Esophagus squamous epithelium (tissue), 5 donors: ENCODE measurements around the gene CEP350. TPM values are rescaled to one million over a fixed set of nuclear protein-coding genes. Genes with fewer than 3 reads are reported as not detected.

Experiments
- DNase-seq: peaks from one replicate; lab custom pipeline; 2025; lab: John Stamatoyannopoulos, UW
- H3K27ac ChIP-seq, 4 donors: fragments of 200-600 bp; sonication (generic); one replicate each; pipeline ENCODE4 v1.5.1; 2016 to 2019; ENCODE audit warnings: mild to moderate bottlenecking in 1 of 4
- H3K27me3 ChIP-seq, 4 donors: fragments of 200-600 bp; sonication (generic); 1 replicate in 3 of 4; 2 replicates in 1 of 4; pipeline versions ENCODE4 v1.5.1 to v1.6.0; 2017 to 2021; ENCODE audit warnings: antibody characterized with exemption in 1 of 4
- H3K36me3 ChIP-seq, 3 donors: fragments of 200-600 bp; sonication (generic); one replicate each; pipeline ENCODE4 v1.5.1; 2016 to 2019
- H3K4me1 ChIP-seq, 3 donors: fragments of 200-600 bp; sonication (generic); one replicate each; pipeline ENCODE4 v1.5.1; 2017 to 2019
- H3K4me3 ChIP-seq, 4 donors: fragments of 200-600 bp; sonication (generic); 1 replicate in 3 of 4; 2 replicates in 1 of 4; pipeline ENCODE4 v1.5.1; 2016 to 2019; ENCODE audit warnings: mild to moderate bottlenecking in 2 of 4, moderate library complexity in 1 of 4
- H3K9me3 ChIP-seq, 3 donors: fragments of 200-600 bp; sonication (generic); one replicate each; pipeline ENCODE4 v1.5.1; 2016 to 2019
- POLR2A ChIP-seq, 4 donors: fragments of 450-650 bp; IDR thresholded peaks; one replicate each; pipeline ENCODE4 v1.6.1; 2017; ENCODE audit warnings: antibody characterized with exemption in 4 of 4, mild to moderate bottlenecking in 4 of 4, moderate library complexity in 3 of 4
- WGBS, 2 donors: methylation state at CpG; one replicate each; pipeline ENCODE4 v1.1.5; 2018; 5-methylcytosine and 5-hydroxymethylcytosine counted together
- intact Hi-C: fragments of 100-400 bp; cut with DNase I; formaldehyde crosslinking; loops from one replicate; pipeline ENCODE4 v1.15.0; 2022
- total RNA-seq, 4 donors: library from RNA; depleted of rRNA; stranded (reverse); fragments of >200 nt; gene quantifications; one replicate each; pipeline ENCODE4 v1.1.0, GENCODE V29; 2016
- TF ChIP-seq, protein P1 (sequence below), 6 experiments: fragments of 450-650 bp in 4 of 6; fragments of 200-600 bp in 2 of 6; sonication (generic) in 2 of 6; IDR thresholded peaks; one replicate each; pipeline ENCODE4 v1.5.1; 2016 to 2019; ENCODE audit warnings: antibody characterized with exemption in 6 of 6, mild to moderate bottlenecking in 4 of 6, moderate library complexity in 4 of 6
- donor health status: DM: yes; HTN: yes; CAD: no.

The CEP350 gene
- total RNA-seq, 4 donors from 2014 or later = 31.1 to 66.9 (median 45.2) TPM

DNA sequence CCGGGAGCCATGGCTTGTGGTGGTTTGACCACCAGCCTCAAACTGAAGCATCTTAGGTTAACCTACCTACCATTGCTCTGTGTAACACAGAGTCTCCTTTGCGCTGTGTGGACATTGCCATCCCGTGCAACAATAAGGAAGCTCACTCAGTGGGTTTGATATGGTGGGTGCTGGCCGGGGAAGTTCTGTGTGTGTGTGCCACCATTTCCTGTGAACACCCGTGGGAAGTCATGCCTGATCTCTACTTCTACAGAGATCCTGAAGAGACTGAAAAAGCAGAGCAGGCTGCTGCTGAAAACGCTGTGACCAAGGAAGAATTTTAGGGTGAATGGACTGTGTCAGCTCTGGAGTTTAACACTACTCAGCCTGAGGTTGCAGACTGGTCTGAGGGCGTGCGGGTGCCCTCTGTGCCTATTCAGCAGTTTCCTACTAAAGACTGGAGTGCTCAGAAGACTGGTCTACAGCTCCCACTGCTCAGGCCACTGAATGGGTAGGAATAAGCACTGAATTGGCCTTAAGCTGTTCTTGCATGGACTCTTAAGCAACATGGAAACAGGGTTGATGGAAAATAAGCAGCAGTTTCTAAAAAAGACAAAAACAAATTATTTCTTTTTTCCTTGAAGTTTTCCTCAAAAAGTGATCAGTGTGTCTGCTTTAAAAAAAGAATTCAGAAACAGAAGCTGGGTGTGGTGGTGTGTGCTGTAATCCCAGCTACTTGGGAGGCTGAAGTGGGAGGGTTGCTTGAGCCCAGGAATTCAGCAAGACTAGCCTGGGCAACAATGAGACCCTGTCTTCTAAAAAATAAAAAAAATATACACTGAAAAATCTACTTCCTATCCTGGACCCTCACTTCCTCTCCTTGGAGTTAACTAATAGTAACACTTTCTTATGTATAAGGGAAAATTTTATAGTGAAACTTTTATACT is 14.6 kb downstream of the CEP350 start:
- no peaks in the 10 kb centered on the region for H3K27me3 ChIP-seq
- peak overlapping the region; percentile 50 to 77 (median 74) for H3K27ac ChIP-seq
- peaks cover 0 to 16% (median 0%) of the 10 kb centered on the region in 3 donors for H3K36me3 ChIP-seq
- 74 to 85% methylated on average over 5 of the region's 8 CpGs for WGBS, 2 donors
- no peak for DNase-seq
- H3K9me3 ChIP-seq = peaks cover 0 to 9% (median 0%) of the 10 kb centered on the region in 3 donors
- H3K4me3 ChIP-seq = no peak overlapping the region
- TF ChIP-seq, protein P1, sequence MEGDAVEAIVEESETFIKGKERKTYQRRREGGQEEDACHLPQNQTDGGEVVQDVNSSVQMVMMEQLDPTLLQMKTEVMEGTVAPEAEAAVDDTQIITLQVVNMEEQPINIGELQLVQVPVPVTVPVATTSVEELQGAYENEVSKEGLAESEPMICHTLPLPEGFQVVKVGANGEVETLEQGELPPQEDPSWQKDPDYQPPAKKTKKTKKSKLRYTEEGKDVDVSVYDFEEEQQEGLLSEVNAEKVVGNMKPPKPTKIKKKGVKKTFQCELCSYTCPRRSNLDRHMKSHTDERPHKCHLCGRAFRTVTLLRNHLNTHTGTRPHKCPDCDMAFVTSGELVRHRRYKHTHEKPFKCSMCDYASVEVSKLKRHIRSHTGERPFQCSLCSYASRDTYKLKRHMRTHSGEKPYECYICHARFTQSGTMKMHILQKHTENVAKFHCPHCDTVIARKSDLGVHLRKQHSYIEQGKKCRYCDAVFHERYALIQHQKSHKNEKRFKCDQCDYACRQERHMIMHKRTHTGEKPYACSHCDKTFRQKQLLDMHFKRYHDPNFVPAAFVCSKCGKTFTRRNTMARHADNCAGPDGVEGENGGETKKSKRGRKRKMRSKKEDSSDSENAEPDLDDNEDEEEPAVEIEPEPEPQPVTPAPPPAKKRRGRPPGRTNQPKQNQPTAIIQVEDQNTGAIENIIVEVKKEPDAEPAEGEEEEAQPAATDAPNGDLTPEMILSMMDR (IDR thresholded peaks at IDR 0.05) = no peak
- TF ChIP-seq POLR2A (IDR thresholded peaks at IDR 0.05) = no peak
- peaks cover 0 to 48% (median 14%) of the 10 kb centered on the region in 3 donors for H3K4me1 ChIP-seq
- intact Hi-C loops = no loop called here

DNA sequence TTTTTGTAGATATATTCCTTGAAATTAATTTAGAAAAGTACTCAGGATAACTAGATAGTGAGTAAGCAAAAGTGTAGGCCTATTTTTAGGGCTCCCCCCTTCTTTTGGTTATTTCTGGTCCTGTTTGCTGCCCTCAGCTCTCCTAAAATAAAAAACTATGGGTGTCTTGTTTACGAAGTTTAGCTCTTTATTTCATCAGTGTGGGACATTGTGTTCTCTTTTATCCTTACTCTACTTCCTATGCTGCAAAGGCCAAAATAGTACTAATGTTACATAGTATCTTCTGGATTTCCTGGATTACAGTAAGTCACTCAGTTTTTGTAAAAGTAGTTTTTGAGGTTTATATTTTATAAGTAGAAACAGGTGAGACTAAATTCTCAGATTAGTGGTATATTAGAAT is 15.4 kb downstream of the CEP350 start:
- Histone ChIP-seq H3K27ac (peak overlapping the region; percentile 50 to 77 (median 62)), H3K4me1 (peaks cover 0 to 48% (median 13%) of the 10 kb centered on the region in 3 donors), H3K4me3 (no peak overlapping the region), H3K27me3 (no peaks in the 10 kb centered on the region), H3K9me3 (peaks cover 0 to 9% (median 0%) of the 10 kb centered on the region in 3 donors), H3K36me3 (peaks cover 0 to 16% (median 0%) of the 10 kb centered on the region in 3 donors)
- no peak for DNase-seq
- intact Hi-C loops = no loop called here
- no peak for TF ChIP-seq POLR2A (IDR thresholded peaks at IDR 0.05)
- TF ChIP-seq, protein P1 (IDR thresholded peaks at IDR 0.05) = no peak
- WGBS, 2 donors = 50 to 69% methylated on average over 1 of the region's 1 CpG

DNA sequence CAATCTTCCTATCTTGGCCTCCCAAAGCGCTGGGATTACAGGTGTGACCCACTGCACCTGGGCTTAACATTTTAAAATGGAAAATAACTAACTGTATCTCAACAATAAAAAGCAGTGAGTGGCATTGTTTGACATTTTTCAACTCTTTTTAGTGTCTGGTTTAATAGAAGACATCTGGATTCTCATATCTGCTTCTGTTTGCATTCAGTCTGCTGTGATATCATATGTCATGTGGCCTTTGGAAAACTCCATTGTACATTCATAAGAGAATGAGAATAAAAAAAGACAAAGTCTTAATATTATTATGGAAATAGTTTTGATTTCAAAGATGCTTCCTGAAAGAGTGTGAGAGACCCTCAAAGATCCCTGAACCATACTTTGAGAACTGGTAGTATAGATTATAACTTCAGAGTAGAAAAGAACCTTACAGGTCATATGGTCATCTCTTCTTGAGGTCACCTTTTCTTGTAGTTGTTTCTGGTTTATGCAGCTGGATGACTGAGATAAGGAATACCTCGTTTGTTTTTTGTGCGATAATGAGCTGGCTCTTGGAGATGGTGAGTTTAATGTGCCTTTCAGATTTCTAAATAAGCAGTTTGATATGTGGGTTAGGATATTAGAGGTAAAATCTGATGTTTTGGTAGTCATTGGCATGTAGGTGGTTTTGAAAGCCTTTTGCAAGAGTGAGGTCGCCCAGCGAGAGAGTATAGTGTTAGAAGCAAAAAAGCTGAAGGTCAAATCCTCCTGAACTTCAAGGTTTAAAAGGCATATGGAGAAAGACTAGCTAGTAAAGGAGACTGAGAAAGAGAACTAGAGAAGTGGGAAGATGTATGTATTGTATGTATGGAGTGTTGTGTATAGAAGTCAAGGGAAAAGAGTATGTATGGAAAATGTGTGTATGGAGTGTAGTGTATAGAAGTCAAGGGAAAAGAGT is 17.2 kb downstream of the CEP350 start:
- WGBS, 2 donors = 62 to 70% methylated on average over 5 of the region's 5 CpGs
- TF ChIP-seq POLR2A (IDR thresholded peaks at IDR 0.05) = no peak
- TF ChIP-seq, protein P1 (IDR thresholded peaks at IDR 0.05) = no peak
- H3K27ac ChIP-seq = peak overlapping the region in 1 of 4 donors; percentile 2

DNA sequence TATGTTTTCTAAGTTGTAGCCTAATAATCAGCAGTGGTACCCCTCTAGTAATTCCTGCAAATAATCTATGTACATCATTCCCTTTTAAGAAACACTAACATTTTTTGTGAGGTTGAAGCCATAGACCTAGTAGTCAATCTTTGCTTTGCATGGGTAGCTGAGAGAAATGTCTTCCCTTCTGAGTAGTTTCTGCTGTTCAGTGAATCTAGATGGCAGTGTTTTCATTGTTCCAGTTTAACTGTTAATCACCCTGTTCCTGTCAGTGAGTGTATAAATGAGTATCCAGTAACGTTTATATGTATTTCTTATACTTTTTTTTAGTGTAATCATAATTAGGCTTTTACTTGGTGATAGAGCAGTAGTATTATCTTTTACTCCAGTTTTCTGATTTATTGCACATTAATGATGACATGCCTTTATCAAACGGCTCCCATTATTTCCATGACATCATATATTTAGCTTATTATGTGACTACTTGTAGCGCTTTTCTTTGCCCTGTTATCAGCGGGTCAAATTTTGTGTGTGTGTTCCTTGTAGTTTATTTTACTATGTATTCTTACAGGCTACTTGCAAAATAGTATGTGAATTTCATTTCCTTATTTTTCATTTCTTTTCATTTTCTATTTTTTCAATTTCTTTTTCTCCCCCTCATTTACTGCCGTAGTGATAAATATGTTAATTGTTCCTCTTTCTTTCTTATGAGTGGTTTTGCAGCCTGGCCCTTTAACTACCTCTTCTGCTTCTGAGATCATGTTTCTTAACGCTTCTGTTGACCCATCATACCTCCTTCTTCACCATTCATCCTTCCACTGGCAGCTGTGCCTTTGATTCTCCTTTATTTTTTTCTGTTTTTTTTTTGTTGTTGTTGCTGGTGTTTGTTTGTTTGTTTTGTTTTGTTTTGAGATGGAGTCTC is 18.8 kb downstream of the CEP350 start:
- no peak for DNase-seq
- TF ChIP-seq POLR2A (IDR thresholded peaks at IDR 0.05) = no peak
- TF ChIP-seq, protein P1 (IDR thresholded peaks at IDR 0.05) = no peak

More for the DNA sequence above, 17.2 kb downstream of the CEP350 start:
- H3K9me3 ChIP-seq = peaks cover 0 to 3% (median 0%) of the 10 kb centered on the region in 3 donors
- peaks cover 0 to 16% (median 0%) of the 10 kb centered on the region in 3 donors for H3K36me3 ChIP-seq
- no peaks in the 10 kb centered on the region for H3K27me3 ChIP-seq
- H3K4me3 ChIP-seq = no peak overlapping the region
- intact Hi-C loops = no loop called here
- DNase-seq = no peak
- peaks cover 0 to 51% (median 13%) of the 10 kb centered on the region in 3 donors for H3K4me1 ChIP-seq

More for the DNA sequence above, 18.8 kb downstream of the CEP350 start:
- intact Hi-C loops = no loop called here
- H3K27me3 ChIP-seq = no peaks in the 10 kb centered on the region
- no peak overlapping the region for H3K27ac ChIP-seq
- H3K36me3 ChIP-seq = peaks cover 0 to 16% (median 0%) of the 10 kb centered on the region in 3 donors
- no peak overlapping the region for H3K4me3 ChIP-seq
- H3K4me1 ChIP-seq = peaks cover 0 to 66% (median 11%) of the 10 kb centered on the region in 3 donors
- H3K9me3 ChIP-seq = no peaks in the 10 kb centered on the region
- 64 to 69% methylated on average over 6 of the region's 6 CpGs for WGBS, 2 donors
